ENCODE data around the gene C2orf81.

DNA sequence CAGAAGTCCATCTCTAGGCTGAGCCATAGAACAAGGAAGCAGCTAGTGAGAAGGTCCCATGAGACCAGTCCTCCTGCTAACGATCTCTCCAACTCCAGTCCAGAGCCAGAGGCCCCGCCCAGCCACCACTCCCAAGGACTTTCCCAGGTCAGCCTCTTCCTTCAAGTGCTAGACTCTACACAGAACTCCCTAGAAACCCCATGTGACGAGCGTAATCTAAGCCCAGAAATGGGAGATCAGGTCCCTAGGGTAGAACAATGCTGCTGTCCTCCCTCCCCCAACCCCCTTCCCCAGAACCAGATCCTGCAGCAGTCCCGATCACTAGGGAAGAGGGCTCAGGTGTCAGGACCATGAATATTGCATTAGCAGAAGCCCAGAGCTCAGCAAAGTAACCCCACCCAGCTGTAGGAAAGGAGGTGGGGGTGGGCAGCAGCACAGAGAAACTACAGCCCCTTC is 48.2 kb downstream of the C2orf81 start:
- TF ChIP-seq CTCF (IDR thresholded peaks at IDR 0.05 in 8 of 11, conservative IDR thresholded peaks at IDR 0.05 in 3 of 11) (no peak), POLR2A (IDR thresholded peaks at IDR 0.05) (no peak), POLR2AphosphoS5 (IDR thresholded peaks at IDR 0.05) (no peak)

All from spleen (tissue), 7 donors.